Right ventricle myocardium superior (tissue), 1 donor: ENCODE results near the gene TEX11. TPM values are rescaled to one million over a fixed set of nuclear protein-coding genes. Genes with fewer than 3 reads are reported as not detected.
A peak's percentile ranks its signal among the peaks of the same experiment; 100 is the strongest.
"Not testable (repeated sequence)": the region's sequence is repeated elsewhere in the genome, so short reads cannot be mapped to it uniquely, and the experiment has no call there.

ENCODE experiments used
- ATAC-seq: fragments of 200-7000 bp; cut with Tn5 transposase; one replicate; pipeline ENCODE4 v1.9.1; 2020; ENCODE audit warnings: mild to moderate bottlenecking; ENCODE audit not compliant: poor library complexity
- DNase-seq: peaks from one replicate; pipeline ENCODE4 v3.0.0-alpha.2; 2020
- intact Hi-C: fragments of 100-400 bp; cut with DNase I; formaldehyde crosslinking; loops from one replicate; pipeline ENCODE4 v1.11.2; 2022
- total RNA-seq: library from RNA; stranded (reverse); fragmentation: NEBNext Ultra II Directional; extraction: Animal tissue kit (Norgen Biotek cat#: 25700); gene quantifications from one replicate; pipeline ENCODE4 v1.2.1, GENCODE V29; 2021
- donor health status: DM: no; HTN: yes; CAD: no; lungs with severe emphysema.

Gene TEX11
- total RNA-seq, 1 donor from 2014 or later = not detected

- intact Hi-C loops, DNase-seq, ATAC-seq: not testable (repeated sequence)
Observed at GRCh38 chrX:70515692-70516091, 392.8 kb downstream of the TEX11 start.

GRCh38 chrX:70515270-70515669 is 393.2 kb downstream of the TEX11 start:
- ATAC-seq, intact Hi-C loops: not testable (repeated sequence)

GRCh38 chrX:70509078-70509477 is 399.4 kb downstream of the TEX11 start:
- intact Hi-C loops = no loop called here
- ATAC-seq (no peak), DNase-seq (no peak)

More at GRCh38 chrX:70515270-70515669, 393.2 kb downstream of the TEX11 start:
- DNase-seq = not testable (repeated sequence)

DNA sequence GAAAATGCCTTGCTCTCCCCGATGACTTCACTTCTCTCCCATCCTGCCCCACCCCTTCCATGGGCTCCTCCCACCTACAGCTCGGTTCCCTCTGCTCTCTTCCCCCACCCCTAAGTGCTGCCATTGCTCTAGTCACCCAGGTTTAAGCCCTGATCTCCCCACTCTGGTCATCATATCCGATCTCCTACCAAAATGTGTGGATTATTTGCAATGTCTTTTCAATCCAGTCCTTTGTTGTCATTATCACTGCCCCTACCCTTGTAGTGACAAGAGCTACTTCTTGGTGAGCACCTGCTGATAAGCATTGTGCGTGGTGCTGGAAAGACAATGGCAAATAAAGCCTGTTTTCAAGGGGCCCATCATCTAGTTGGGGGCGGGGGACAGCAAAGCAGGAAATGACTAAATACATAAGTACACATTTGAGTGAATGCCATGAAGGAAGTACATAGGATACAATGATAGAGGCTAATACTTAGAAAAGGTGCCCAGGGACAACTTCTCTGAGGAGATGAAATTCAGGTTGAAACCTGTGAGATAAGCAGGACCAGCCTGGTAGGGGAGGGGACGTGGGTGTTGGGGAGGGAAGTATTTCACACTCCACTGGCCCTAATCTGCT is 400.1 kb downstream of the TEX11 start:
- intact Hi-C loops = no loop called here
- ATAC-seq (no peak), DNase-seq (no peak)

DNA sequence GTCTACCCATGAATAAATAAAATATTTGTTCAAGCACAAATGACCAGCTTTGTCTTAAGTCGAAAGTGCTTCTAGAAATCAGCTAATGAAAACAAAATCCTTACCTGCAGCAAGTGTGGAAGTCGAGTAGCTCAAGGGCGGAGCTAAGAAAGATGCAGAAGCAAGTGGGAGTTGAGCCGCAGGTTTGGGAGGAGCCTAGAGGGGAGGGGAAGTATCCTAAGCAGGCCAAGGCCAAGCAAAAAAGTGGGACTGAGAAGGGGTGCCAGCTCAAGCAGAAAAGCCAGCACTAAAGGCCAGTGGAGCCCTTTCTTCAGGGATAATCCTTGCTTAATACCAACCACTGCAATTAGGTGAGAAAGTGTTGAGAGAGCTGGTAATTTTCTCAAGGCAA is 403.1 kb downstream of the TEX11 start:
- intact Hi-C loops = no loop called here
- no peak for DNase-seq
- no peak for ATAC-seq

DNA sequence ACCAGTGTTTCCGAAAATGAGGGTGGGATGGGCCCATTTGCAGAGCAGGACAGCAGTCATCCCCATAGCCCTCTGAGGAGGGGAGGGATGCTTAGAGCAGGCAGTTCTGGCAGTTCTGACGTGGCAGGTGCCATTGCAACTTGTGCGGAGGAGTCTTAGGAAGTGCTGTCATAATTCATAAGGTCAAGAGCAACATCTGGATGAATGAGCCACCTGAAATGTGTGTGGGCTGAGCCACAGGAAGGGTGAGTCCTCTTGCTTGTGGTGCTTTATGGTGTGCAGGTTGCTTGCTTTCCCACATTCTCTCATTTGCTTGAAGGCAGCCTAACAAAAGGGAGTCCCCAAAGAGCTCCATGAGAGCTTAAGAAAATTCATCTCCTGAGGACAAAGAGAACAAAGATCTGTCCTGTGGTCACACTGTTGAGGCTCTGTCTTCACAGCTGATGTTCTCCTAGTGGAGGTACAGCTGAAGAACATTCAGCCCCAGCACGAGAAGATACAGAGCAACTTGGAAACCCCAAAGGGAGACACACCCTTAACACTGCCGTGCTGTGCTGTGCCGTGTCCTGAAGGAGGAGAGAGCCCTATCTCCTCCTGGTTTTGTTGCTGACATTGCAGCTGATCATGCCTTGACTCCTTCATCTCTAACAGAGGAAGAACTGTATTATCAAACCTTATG is 403.6 kb downstream of the TEX11 start:
- DNase-seq (no peak), ATAC-seq (no peak)
- intact Hi-C loops = no loop called here

- intact Hi-C loops = no loop called here
- no peak for ATAC-seq
- no peak for DNase-seq
Observed at GRCh38 chrX:70500826-70501225, 407.7 kb downstream of the TEX11 start.

DNA sequence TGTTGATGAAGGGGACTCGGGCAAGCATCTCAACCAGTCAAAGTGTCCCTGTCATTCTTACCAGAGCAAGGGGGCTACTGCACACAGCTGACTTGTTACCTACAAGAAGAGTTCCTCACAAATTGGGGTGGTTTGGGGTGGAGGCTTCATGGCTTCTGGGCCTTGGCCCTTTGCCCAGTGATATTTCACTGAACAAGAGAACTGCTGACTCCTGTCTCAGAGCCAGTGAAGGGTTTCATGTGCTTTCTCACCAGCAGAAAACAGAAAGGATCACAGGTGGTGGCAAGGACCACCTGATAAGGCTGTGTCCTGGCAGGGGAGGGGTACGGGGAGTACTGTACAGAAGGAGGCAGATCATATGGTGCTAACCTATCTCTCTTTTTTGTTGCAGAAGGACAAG is 410.4 kb downstream of the TEX11 start:
- intact Hi-C loops = no loop called here
- DNase-seq = no peak
- no peak for ATAC-seq

DNA sequence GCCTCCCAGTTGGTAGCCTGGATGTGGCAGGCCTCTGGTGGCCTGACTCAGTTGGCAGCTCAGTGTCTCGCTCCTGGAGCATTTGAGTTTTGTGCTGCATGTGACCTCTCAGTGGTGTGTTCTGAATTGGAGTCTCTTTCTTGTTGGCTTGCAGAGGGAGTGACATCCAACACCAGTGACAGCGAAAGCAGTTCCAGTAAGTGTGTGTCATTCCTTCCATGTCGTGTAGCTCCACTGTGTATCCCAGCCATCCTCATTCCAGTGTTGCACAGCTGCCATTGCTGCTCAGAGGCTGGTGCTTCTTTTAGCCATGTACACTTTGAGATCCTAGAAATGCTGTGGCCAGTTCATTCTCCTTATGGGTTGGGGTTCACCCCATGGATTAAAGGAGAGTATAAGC is 411.5 kb downstream of the TEX11 start:
- ATAC-seq (no peak), DNase-seq (no peak)
- intact Hi-C loops = no loop called here

- intact Hi-C loops = no loop called here
- DNase-seq = no peak
- no peak for ATAC-seq
Observed at GRCh38 chrX:70496491-70496890, 412.0 kb downstream of the TEX11 start.

DNA sequence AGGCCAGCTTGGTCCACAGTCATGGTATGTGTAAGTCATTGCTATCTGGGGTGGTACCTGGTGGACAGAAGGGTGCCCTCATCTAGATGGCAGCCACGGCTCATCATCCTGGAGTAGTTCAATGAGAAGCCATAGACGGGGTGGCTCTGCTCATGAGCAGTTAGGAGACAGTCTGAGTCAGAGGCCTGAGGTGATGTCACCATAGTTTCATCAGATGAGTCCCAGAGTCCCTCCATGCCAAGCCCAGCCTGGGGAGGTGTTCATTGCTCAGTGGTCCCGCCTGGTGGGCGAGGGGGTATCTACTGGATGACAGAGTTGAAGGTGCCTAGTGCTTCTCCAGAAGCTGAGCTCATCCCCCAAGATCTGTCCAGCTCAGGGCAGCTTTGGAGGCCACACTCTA is 414.1 kb downstream of the TEX11 start:
- DNase-seq (no peak), ATAC-seq (no peak)
- intact Hi-C loops = no loop called here

DNA sequence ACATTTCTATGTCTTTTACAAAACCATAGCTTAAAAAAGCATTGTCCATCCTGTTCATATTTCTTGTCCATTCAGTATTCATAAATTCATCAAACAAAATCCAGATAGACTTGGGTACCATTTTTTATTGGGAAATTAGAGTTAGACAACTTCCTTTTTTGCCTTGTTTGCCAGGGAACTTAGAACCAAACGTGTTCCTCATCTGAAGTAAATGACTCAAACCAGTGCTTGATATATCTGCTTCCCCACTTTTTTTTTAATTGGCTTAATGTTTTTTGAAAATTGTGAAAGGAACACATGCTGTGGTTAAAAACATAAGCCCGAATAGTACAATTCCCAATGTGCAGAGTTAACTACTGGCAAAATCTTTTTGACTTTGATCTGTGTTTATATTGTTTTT is 419.7 kb downstream of the TEX11 start:
- intact Hi-C loops = no loop called here

GRCh38 chrX:70485466-70485865 is 423.0 kb downstream of the TEX11 start:
- intact Hi-C loops = no loop called here
- DNase-seq = no peak
- ATAC-seq = no peak

More for the DNA sequence above, 419.7 kb downstream of the TEX11 start:
- no peak for ATAC-seq
- DNase-seq = no peak

GRCh38 chrX:70482300-70482699 is 426.2 kb downstream of the TEX11 start:
- intact Hi-C loops = no loop called here
- no peak for ATAC-seq
- DNase-seq = no peak

GRCh38 chrX:70481471-70482270 is 426.8 kb downstream of the TEX11 start:
- intact Hi-C loops = no loop called here
- peak; percentile 24 for ATAC-seq
- DNase-seq = no peak

DNA sequence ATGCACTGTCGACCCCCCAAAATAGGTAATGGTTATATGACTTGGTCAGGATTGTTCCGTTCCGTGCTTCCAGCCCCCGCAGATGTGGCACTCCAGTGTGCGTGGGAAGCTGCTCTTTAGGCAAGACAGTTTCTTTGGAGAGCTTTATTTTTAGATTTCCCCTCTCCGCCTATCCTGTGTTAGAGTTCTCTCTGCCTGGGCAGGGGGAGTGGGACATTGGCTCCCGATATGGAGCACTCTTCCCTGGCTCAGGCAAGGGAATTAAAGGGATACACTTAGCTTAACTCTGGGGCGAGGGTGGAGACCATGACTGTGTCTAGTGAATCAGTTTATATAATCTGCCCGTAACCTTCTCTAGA is 427.9 kb downstream of the TEX11 start:
- intact Hi-C loops = no loop called here
- DNase-seq = peak; percentile 45
- ATAC-seq = peak; percentile 87

DNA sequence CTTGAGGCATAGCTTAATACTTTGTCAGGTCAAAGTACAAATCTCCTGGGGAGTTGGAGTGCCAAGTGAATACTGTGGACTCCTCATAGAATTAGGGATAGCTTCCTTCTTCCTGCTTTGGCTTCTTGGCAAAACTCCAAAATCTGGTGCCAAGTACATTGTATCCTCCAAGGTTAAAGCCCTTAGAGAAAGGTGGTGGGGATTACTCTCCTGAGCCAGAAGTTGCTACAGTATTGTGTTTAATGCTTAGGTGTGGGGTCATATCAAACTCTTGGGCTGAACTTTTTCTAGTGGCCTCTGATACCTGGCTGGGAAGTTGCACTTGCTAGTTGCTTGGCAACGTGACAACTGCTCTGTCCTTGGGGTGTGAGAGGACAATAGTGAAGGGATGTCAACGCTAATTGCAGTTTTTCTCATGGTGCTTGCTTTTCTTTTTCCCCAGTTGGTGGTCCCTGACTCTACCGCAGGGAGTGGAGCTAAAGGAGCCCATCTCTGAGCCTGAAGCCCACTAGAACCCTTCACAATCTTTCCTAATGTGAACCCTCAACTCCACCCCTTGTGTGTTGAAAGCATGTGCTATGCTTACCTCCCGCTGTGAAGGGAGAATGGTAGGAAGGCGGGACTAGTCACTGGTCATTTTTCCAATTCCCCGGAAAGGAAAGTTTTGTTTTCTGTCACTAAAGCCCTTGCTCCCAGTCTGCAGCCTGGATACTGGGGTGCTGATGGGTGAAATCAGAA is 428.4 kb downstream of the TEX11 start:
- intact Hi-C loops = no loop called here
- DNase-seq (no peak), ATAC-seq (peak; percentile 64)

GRCh38 chrX:70479247-70479921 is 429.1 kb downstream of the TEX11 start:
- intact Hi-C loops = no loop called here
- no peak for DNase-seq
- ATAC-seq = peak; percentile 4
